Liver (tissue), 3 donors: ENCODE results near the gene GSTA1.

ENCODE experiments used
- CTCF ChIP-seq: fragments of 150-350 bp; IDR thresholded peaks from 2 replicates; pipeline ENCODE4 v1.5.1; 2017; ENCODE audit warnings: improper control_type of control experiment, low read depth, low read length; ENCODE audit not compliant: missing input control
- EGR1 ChIP-seq, 2 donors: IDR thresholded peaks; 2 replicates each; pipeline ENCODE4 v1.6.1; 2016 to 2018; ENCODE audit warnings: antibody characterized with exemption in 2 of 2, low read depth in 2 of 2
- FOXA1 ChIP-seq: IDR thresholded peaks from 2 replicates; pipeline ENCODE4 v1.6.1; 2016; ENCODE audit warnings: antibody characterized with exemption
- GABPA ChIP-seq, 2 donors: IDR thresholded peaks in 1 of 2; conservative IDR thresholded peaks in 1 of 2; 2 replicates each; pipeline ENCODE4 v1.6.1; 2016; ENCODE audit warnings: antibody characterized with exemption in 2 of 2, mild to moderate bottlenecking in 1 of 2, moderate library complexity in 1 of 2
- JUND ChIP-seq, 2 donors: IDR thresholded peaks; 2 replicates each; pipeline ENCODE4 v1.6.1; 2016; ENCODE audit warnings: antibody characterized with exemption in 2 of 2
- RAD21 ChIP-seq, 2 donors: IDR thresholded peaks; 2 replicates each; pipeline ENCODE4 v1.6.1; 2016; ENCODE audit warnings: antibody characterized with exemption in 2 of 2, mild to moderate bottlenecking in 2 of 2
- RXRA ChIP-seq, 2 donors: IDR thresholded peaks; 2 replicates each; pipeline ENCODE4 v1.6.1; 2017 to 2018; ENCODE audit warnings: antibody characterized with exemption in 2 of 2, mild to moderate bottlenecking in 1 of 2
- YY1 ChIP-seq: IDR thresholded peaks from 2 replicates; pipeline ENCODE4 v1.6.1; 2016; ENCODE audit warnings: antibody characterized with exemption, mild to moderate bottlenecking
- TF ChIP-seq, protein P1 (sequence below): IDR thresholded peaks from 2 replicates; pipeline ENCODE4 v1.6.1; 2016; ENCODE audit warnings: antibody characterized with exemption
- TF ChIP-seq, protein P2 (sequence below): IDR thresholded peaks from 2 replicates; pipeline ENCODE4 v1.6.1; 2016; ENCODE audit warnings: antibody characterized with exemption
- donor health status: healthy.
- donor health status: healthy.

GRCh38 chr6:52815167-52816092 lies 11.8 kb upstream of the GSTA1 start:
- TF ChIP-seq, protein P1, sequence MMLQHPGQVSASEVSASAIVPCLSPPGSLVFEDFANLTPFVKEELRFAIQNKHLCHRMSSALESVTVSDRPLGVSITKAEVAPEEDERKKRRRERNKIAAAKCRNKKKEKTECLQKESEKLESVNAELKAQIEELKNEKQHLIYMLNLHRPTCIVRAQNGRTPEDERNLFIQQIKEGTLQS = peak; percentile 63
- peak; percentile 59 for TF ChIP-seq CTCF
- TF ChIP-seq EGR1 (IDR thresholded peaks at IDR 0.05; ENCODE audit: low read depth in 2 of 2) = no peak
- no peak for TF ChIP-seq GABPA (IDR thresholded peaks at IDR 0.05 in 1 of 2, conservative IDR thresholded peaks at IDR 0.05 in 1 of 2)
- peak; percentile 61 to 77 for TF ChIP-seq RAD21 (IDR thresholded peaks at IDR 0.05)
- peak; percentile 32 for TF ChIP-seq YY1
- peak; percentile 68 to 81 for TF ChIP-seq JUND (IDR thresholded peaks at IDR 0.05)
- no peak for TF ChIP-seq FOXA1
- TF ChIP-seq, protein P2, sequence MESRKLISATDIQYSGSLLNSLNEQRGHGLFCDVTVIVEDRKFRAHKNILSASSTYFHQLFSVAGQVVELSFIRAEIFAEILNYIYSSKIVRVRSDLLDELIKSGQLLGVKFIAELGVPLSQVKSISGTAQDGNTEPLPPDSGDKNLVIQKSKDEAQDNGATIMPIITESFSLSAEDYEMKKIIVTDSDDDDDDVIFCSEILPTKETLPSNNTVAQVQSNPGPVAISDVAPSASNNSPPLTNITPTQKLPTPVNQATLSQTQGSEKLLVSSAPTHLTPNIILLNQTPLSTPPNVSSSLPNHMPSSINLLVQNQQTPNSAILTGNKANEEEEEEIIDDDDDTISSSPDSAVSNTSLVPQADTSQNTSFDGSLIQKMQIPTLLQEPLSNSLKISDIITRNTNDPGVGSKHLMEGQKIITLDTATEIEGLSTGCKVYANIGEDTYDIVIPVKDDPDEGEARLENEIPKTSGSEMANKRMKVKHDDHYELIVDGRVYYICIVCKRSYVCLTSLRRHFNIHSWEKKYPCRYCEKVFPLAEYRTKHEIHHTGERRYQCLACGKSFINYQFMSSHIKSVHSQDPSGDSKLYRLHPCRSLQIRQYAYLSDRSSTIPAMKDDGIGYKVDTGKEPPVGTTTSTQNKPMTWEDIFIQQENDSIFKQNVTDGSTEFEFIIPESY = peak; percentile 27
- TF ChIP-seq RXRA (IDR thresholded peaks at IDR 0.05) = peak; percentile 75 to 85
